OCI-LY3 (cell line): ENCODE measurements around the gene SLC25A51.

Experiments used
- H2AFZ ChIP-seq: fragments of 200-600, 300-600 bp; shearing (Covaris generic); 2 replicates; pipeline ENCODE4 v1.6.0; 2014; ENCODE audit warnings: antibody characterized with exemption, low read depth, low read length
- H3K27ac ChIP-seq: fragments of 200-600, 300-600 bp; sonication (generic); 2 replicates; pipeline ENCODE4 v1.5.1; 2014; ENCODE audit warnings: mild to moderate bottlenecking, low read length, moderate library complexity, mixed read lengths
- H3K27me3 ChIP-seq: fragments of 200-600, 300-600 bp; sonication (generic); 2 replicates; pipeline ENCODE4 v1.6.1; 2014; ENCODE audit warnings: low read depth, low read length, mixed read lengths
- H3K36me3 ChIP-seq: fragments of 200-600, 300-600 bp; sonication (generic); replicated peaks from 2 replicates; pipeline ENCODE3; 2014; ENCODE audit warnings: low read depth, low read length, mixed read lengths
- H3K4me1 ChIP-seq: fragments of 300-600, 200-600 bp; sonication (generic); 2 replicates; pipeline ENCODE4 v1.6.1; 2014; ENCODE audit warnings: low read length, mixed read lengths
- H3K4me2 ChIP-seq: fragments of 200-600, 300-600 bp; sonication (generic); 2 replicates; pipeline ENCODE4 v1.6.1; 2014; ENCODE audit warnings: low read length, mixed read lengths
- H3K4me3 ChIP-seq: fragments of 300-600, 200-600 bp; sonication (generic); 2 replicates; pipeline ENCODE4 v1.5.1; 2014; ENCODE audit warnings: antibody characterized with exemption, mild to moderate bottlenecking, low read length, moderate library complexity
- H3K79me2 ChIP-seq: fragments of 300-600, 200-600 bp; shearing (Covaris generic); 2 replicates; pipeline ENCODE4 v1.6.1; 2014; ENCODE audit warnings: mild to moderate bottlenecking, low read length, mixed read lengths
- H3K9ac ChIP-seq: fragments of 300-600, 200-600 bp; shearing (Covaris generic); 2 replicates; pipeline ENCODE4 v1.6.0; 2014; ENCODE audit warnings: mild to moderate bottlenecking, low read length, moderate library complexity
- H3K9me3 ChIP-seq: fragments of 200-600, 300-600 bp; shearing (Covaris generic); 2 replicates; pipeline ENCODE4 v1.6.1; 2014; ENCODE audit warnings: low read length, mixed read lengths; ENCODE audit not compliant: insufficient read depth
- H4K20me1 ChIP-seq: fragments of 200-600, 300-600 bp; sonication (generic); 2 replicates; pipeline ENCODE4 v1.6.1; 2016; ENCODE audit warnings: low read length, mixed read lengths; ENCODE audit not compliant: insufficient read depth
- EZH2phosphoT487 ChIP-seq: fragments of 200-600 bp; shearing (Covaris generic); IDR thresholded peaks from 2 replicates; pipeline ENCODE4 v1.6.1; 2018; ENCODE audit warnings: antibody characterized with exemption, mixed run types, low read depth
- TF ChIP-seq, protein P1 (sequence below): fragments of 200-600, 300-600 bp; sonication (generic); IDR thresholded peaks from 2 replicates; pipeline ENCODE4 v1.5.1; 2014; ENCODE audit warnings: antibody characterized with exemption, low read length, low read depth

The SLC25A51 gene

DNA sequence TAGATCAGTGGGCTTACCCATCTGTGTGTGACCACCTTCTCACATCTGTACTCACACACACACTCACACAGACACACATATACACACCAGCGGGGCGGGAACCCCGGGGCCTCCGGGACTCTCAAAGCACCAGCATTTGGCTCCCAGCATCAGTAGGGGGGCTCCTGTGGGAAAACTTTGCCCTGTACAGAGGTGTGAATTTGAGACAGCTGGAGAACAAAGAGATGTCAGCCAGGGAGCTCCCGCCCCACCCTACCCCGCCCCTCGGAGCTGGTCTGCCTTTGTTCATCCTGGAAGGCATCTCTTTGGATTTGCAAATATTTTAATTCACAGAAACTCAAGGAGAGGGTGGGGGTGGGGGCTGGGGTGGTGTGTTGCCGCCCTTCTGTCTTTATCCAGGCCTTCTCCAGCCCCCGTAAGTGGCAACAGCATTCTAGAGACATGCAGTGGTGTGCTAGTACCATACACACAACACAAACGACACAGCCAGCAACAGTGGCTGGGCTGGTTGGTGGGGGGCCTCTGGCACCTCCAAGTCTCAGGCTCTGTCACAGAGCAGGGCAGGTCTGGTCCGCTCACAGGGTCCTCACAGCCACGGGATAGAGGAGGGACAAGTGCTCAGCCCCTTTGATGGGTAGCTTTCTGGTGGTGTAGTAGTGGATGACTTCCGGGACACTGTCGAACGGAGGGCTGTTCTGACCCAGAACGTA lies 15.5 kb upstream of the SLC25A51 start:
- H3K9ac ChIP-seq: no peak overlapping the region
- no peak for TF ChIP-seq EZH2phosphoT487
- TF ChIP-seq, protein P1, sequence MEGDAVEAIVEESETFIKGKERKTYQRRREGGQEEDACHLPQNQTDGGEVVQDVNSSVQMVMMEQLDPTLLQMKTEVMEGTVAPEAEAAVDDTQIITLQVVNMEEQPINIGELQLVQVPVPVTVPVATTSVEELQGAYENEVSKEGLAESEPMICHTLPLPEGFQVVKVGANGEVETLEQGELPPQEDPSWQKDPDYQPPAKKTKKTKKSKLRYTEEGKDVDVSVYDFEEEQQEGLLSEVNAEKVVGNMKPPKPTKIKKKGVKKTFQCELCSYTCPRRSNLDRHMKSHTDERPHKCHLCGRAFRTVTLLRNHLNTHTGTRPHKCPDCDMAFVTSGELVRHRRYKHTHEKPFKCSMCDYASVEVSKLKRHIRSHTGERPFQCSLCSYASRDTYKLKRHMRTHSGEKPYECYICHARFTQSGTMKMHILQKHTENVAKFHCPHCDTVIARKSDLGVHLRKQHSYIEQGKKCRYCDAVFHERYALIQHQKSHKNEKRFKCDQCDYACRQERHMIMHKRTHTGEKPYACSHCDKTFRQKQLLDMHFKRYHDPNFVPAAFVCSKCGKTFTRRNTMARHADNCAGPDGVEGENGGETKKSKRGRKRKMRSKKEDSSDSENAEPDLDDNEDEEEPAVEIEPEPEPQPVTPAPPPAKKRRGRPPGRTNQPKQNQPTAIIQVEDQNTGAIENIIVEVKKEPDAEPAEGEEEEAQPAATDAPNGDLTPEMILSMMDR: no peak
- H3K27ac ChIP-seq: no peak overlapping the region
- no peak overlapping the region for H3K4me2 ChIP-seq
- H3K36me3 ChIP-seq: no peaks in the 10 kb centered on the region
- H3K27me3 ChIP-seq: no peaks in the 10 kb centered on the region
- H4K20me1 ChIP-seq: no peaks in the 10 kb centered on the region
- no peaks in the 10 kb centered on the region for H3K9me3 ChIP-seq
- H2AFZ ChIP-seq: no peak overlapping the region
- peaks cover 26% of the 10 kb centered on the region for H3K4me1 ChIP-seq
- H3K79me2 ChIP-seq: no peaks in the 10 kb centered on the region
- no peak overlapping the region for H3K4me3 ChIP-seq

- Histone ChIP-seq H3K36me3 (no peaks in the 10 kb centered on the region), H3K79me2 (no peaks in the 10 kb centered on the region), H3K27me3 (no peaks in the 10 kb centered on the region), H2AFZ (no peak overlapping the region), H3K4me3 (no peak overlapping the region), H3K4me1 (peaks cover 28% of the 10 kb centered on the region), H3K4me2 (no peak overlapping the region), H3K27ac (no peak overlapping the region), H4K20me1 (no peaks in the 10 kb centered on the region), H3K9ac (no peak overlapping the region), H3K9me3 (no peaks in the 10 kb centered on the region)
- TF ChIP-seq, protein P1: no peak
- TF ChIP-seq EZH2phosphoT487: no peak
Observed at GRCh38 chr9:37918665-37919170, 14.8 kb upstream of the SLC25A51 start.

- no peak overlapping the region for H3K4me2 ChIP-seq
- H2AFZ ChIP-seq: no peak overlapping the region
- H3K27me3 ChIP-seq: no peaks in the 10 kb centered on the region
- no peak overlapping the region for H3K9ac ChIP-seq
- no peaks in the 10 kb centered on the region for H4K20me1 ChIP-seq
- TF ChIP-seq EZH2phosphoT487: no peak
- H3K4me3 ChIP-seq: no peak overlapping the region
- H3K27ac ChIP-seq: no peak overlapping the region
- H3K9me3 ChIP-seq: no peaks in the 10 kb centered on the region
- H3K4me1 ChIP-seq: peaks cover 27% of the 10 kb centered on the region
- no peaks in the 10 kb centered on the region for H3K36me3 ChIP-seq
- H3K79me2 ChIP-seq: no peaks in the 10 kb centered on the region
Observed at GRCh38 chr9:37917801-37918664, 14.1 kb upstream of the SLC25A51 start.

DNA sequence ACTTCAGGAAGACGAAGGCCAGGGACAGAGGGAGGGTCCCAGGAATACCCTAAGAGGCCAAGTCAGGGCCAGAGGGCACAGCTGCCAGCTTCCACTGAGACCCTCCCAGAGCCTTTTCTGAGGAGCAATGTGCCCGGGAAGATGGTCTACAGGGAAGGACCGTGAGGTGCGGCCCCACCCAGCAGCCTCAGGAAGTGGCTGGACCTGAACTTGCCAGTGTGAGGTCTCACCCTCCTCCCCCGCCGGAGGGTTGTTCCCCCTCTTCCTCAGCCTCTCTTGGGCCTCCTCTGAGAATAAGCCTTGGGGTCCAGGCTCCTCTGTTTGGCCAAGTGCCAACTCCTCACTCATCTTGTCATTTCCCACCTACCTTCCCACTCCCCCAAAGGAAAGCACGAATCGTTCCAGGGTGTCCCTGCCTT lies 13.4 kb upstream of the SLC25A51 start:
- Histone ChIP-seq H3K4me1 (peaks cover 19% of the 10 kb centered on the region), H3K36me3 (no peaks in the 10 kb centered on the region), H3K27ac (no peak overlapping the region), H3K4me2 (no peak overlapping the region), H3K27me3 (no peaks in the 10 kb centered on the region), H4K20me1 (no peaks in the 10 kb centered on the region), H2AFZ (no peak overlapping the region), H3K4me3 (no peak overlapping the region), H3K9ac (no peak overlapping the region), H3K79me2 (no peaks in the 10 kb centered on the region), H3K9me3 (no peaks in the 10 kb centered on the region)
- TF ChIP-seq, protein P1: no peak
- no peak for TF ChIP-seq EZH2phosphoT487
